GM12892 (cell line): ENCODE data around the gene GRB2.

ENCODE experiments used
- POLR2A ChIP-seq: IDR thresholded peaks from 2 replicates; pipeline ENCODE4 v1.6.1; 2011; ENCODE audit warnings: low read depth, low read length, control low read depth
- POLR2AphosphoS5 ChIP-seq: IDR thresholded peaks from 2 replicates; pipeline ENCODE4 v1.6.1; 2011; ENCODE audit warnings: low read depth, low read length, control low read depth
- TAF1 ChIP-seq: IDR thresholded peaks from 2 replicates; pipeline ENCODE4 v1.6.1; 2011; ENCODE audit warnings: low read depth, mild to moderate bottlenecking, control low read depth, low read length, borderline replicate concordance

- TF ChIP-seq TAF1, result no peak
- TF ChIP-seq POLR2AphosphoS5, result no peak
- no peak for TF ChIP-seq POLR2A
Observed at GRCh38 chr17:75371339-75371738, 34.1 kb downstream of the GRB2 start.
